GM19397 (cell line): ENCODE results near the gene DROSHA.

Experiments
- ATAC-seq: cut with Tn5 transposase; IDR thresholded peaks from one replicate; pipeline ENCODE4 v1.9.1; 2021; ENCODE audit warnings: mild to moderate bottlenecking, moderate library complexity; ENCODE audit not compliant: unreplicated experiment

DROSHA gene

GRCh38 chr5:31530541-31531265 is 1.2 kb downstream of the DROSHA start:
- no peak for ATAC-seq

DNA sequence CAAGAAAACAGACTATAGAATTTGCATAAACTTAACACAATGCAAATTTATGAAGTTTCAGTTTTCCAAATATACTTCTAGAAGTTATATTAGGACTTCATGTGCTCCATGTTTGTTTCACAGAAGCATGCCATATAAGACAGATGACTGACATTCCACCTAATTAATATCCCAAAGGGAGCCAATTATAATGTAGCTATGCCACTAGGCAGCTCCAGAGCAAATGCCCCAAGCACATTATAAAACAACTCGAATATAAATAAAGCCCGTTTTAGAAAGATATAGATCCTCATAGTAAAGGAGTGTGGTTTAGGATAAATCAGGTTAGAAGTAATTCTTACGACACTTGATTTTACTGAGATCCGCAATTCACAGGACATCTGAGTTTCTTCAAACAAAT is 8.9 kb downstream of the DROSHA start:
- ATAC-seq: no peak

GRCh38 chr5:31516802-31517201 is 15.1 kb downstream of the DROSHA start:
- ATAC-seq: no peak

DNA sequence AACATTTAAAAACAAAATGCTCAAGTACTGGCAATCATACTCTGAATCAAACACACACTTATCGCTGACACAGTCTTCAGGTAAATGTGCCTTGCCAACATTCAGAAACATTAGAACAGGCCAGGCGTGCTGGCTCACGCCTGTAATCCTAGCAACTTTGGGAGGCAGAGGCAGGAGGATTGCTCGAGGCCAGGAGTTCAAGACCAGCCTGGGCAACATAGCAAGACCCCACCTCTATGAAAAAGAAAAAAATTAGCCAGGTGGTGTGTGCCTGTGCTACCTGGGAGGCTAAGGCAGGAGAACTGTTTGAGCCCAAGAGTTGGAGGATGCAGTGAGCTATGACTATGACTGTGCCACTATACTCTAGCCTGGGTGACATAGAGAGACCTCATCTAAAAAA is 20.6 kb downstream of the DROSHA start:
- ATAC-seq: no peak

DNA sequence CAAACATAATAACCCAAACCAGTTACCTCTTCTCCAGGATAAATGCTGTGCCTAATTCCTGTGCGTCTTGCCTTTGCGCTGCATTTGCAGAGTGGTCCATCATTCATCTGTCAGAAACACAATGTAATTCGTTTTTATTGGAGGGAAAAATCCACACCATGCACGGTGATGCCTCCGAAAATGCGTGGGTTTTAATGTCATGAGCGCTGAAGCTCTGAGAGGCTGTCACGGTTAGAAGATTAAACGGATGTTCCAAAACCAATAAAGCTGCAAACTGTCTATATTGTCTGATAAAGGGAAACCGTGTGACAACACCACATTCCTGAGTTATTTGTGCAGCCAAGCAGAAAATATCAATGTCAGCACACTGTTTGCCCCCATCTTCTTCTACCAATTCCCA is 27.4 kb downstream of the DROSHA start:
- ATAC-seq: no peak

GRCh38 chr5:31502506-31502905 is 29.4 kb downstream of the DROSHA start:
- no peak for ATAC-seq

- no peak for ATAC-seq
These were observed 31.6 kb downstream of the DROSHA start for GRCh38 chr5:31500256-31500655.

DNA sequence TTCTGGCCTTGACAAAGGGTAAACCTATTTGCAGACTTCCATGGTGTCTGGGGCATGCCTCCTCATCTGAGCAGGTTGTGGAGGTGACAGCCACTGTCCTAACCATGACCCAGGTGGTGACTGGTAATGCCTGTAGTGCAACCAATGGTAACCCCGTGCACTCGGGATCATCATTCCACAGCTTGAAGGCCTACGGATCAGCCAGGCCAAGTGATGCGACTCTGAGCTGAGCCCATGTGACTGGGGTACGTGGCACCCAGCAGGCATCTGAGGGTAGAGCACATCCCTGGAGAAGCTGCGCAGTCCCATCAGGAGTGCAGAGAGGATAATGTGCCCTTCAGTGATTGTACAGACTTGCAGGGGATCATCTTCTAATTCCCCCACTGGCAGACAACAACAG is 35.0 kb downstream of the DROSHA start:
- no peak for ATAC-seq

DNA sequence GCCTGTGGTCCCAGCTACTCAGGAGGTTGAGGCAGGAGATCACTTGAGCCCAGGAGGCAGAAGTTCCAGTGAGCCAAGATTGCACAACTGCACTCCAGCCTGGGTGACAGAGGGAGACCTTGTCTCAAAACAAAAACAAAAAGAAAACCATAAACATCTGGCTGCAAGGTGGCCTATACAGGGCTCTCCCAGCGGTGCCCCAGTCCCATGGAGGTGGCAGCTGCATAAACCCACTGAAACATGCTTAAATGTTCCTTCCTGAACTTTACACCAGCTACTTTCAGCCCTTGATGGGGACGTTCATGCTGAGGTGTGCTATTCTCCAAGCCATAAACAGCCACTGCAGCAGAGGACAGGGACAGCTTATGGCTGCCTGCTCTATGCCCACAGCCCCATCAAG is 35.6 kb downstream of the DROSHA start:
- no peak for ATAC-seq

DNA sequence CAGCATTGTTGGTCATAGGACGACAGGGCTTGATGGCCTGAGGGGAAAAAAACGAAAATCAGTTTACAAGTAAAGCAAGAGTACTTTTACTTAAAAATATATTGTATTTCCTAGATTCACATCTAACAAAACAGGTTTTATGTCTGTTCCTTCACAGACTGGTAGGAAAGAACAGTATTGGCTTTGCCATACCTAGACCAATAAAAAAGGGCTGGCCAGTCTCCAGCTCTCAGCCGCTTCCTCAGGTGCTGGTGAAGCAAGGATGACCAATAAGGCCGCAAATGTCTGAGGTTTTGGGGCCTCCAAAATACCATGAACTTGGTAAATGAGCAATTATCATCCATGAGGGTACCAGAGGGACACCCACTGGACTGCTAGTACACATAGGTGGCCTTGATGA is 36.6 kb downstream of the DROSHA start:
- ATAC-seq: no peak

DNA sequence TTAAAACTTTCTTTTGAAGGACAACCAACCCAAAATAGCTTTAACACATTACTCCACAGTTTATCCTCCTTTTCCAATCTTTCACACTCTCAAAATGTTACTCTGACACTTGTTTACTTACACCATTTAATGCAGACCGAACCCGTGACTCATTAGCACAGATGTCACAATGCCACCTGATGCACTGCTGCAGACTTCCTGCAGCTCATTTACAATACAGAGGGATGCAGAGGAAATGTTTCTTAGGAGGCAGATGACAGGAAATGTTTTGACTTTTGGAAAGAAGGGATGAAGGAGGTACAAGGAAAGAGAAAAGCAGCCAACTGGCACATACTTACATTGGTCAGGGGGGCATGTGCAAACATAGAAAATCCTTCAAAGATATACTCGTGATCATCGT is 39.0 kb downstream of the DROSHA start:
- ATAC-seq: no peak

DNA sequence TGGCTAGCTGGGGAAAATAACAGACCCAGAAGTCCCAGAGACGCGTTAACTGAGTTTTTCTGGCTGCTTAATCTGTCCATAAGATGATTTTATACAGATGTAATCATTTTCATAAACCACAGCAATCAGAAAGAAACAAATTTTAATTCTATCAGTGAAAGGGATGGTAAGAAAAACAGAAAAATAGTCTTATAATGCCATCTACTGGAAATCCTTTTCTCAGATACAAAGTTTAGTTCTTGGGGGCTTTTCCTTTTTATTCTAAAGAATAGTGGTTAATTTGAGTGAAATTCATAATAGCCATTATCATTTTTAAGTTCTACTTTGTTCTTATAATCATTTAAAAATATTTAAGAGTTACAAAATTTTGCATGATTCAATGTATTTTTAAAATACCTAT is 44.4 kb downstream of the DROSHA start:
- ATAC-seq: no peak

GRCh38 chr5:31486441-31486840 is 45.5 kb downstream of the DROSHA start:
- ATAC-seq: no peak

- ATAC-seq: no peak
These were observed 46.3 kb downstream of the DROSHA start for GRCh38 chr5:31485376-31486207.

DNA sequence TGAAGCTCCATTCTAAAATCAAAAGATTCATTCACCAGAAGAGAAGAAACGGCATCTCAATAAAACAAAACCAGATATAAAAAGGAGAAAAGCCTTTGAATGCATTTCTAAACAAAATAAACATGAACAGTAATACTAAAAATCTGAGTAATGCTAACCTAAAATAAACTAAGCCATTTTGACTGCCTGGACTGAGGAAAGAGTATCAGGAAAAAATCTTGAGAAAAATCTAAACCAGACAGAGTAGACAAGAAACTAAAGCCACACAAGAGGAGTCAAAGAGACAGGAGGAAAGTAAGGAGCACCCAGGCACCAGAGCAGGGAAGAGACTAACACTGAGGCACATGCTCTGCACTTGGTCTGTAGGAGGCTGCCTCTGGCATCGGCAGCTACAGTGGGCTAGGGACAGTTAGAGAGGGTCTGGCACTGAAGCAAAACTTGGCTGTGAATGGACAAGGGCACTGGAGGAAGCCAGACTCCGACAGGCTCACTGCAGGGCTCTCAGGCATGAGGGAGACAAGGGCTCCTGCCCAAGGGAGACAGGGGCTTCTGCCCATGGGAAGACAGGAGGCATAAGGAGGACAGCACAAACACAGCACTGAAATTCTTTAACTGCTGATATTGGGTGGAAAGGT is 50.2 kb downstream of the DROSHA start:
- ATAC-seq: no peak

DNA sequence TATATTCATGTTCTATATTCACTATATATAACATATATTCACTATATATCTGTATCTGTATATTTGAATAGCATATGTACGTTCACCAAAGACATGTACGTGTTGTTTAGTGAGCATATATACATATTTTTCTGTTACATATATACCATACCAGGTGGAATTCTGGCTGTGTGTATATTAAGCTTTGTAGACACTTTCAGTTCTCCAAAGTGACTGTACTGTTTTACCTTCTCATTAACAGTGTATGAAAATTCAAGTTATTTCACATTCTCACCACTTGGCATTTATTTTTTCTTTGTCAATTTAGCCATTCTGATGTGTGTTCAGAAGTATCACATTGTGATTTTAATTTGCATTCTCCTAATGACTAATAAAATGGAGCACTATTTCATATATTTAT is 52.2 kb downstream of the DROSHA start:
- ATAC-seq: no peak

- ATAC-seq: no peak
These were observed 53.0 kb downstream of the DROSHA start for GRCh38 chr5:31478901-31479300.

DNA sequence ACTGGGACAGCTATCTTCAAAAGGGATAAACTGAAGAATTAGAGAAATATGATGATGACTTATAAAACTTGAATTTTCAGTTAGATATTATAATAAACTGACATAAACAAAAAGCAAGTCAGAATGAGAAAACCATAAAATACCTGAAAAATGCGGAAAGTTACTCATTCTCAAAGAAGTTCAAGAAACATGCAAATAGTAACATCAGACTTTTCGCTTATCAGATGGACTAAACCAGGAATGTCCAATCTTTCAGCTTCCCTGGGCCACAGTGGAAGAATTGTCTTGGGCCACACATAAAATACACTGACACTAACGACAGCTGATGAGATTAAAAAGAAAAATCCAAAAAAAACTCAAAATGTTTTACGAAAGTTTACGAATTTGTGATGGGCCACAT is 53.9 kb downstream of the DROSHA start:
- ATAC-seq: no peak

- no peak for ATAC-seq
These were observed 54.4 kb downstream of the DROSHA start for GRCh38 chr5:31477516-31477915.

DNA sequence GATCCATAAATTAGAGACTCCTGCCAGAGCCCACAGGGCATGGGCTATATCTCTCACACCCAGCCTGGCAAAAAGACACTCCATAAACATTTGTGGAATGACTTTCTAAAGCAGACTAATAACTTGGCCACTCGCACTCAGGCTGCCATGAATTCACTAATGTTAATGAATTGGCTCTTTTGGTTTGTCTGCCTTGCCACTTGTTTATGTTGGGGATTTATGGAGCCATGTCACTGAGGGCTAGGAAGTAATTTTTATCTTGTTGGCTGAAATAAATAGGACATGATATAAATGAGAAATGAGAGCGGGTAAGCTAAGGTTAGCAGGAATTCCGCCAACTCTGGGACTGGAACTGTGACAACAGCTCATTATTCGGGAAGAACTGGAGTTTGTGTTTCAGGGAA is 55.2 kb downstream of the DROSHA start:
- ATAC-seq: no peak

- ATAC-seq: no peak
These were observed 60.0 kb downstream of the DROSHA start for GRCh38 chr5:31471916-31472315.

DNA sequence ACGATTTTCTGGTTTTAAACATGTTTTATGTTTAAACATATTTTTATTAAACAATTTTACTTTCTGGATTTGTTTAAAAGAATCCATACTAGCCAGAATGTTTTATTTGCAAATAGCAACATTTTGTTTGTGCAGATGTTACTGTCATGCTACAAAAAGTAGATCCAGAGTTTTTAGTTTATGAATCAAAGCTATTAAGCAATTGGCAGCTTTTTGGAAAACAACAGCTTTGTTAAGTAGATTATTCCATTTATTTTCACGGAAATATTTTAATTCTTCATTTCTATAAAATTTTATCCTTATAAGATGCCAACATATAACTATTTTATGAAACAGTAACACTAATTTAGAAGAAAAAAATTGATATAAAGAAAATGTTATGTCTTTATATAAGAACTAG is 60.9 kb downstream of the DROSHA start:
- no peak for ATAC-seq
